K562 (cell line): ENCODE results near the gene SF3B3.

Experiments used
- ZNF592 ChIP-seq: fragments of 450-650 bp; IDR thresholded peaks from 2 replicates; pipeline ENCODE4 v1.6.1; 2017; ENCODE audit warnings: antibody characterized with exemption, mild to moderate bottlenecking
- TF ChIP-seq, protein P1 (sequence below): IDR thresholded peaks from 2 replicates; pipeline ENCODE4 v1.6.1; 2016; ENCODE audit warnings: missing genetic modification characterization, missing compliant biosample characterization

DNA sequence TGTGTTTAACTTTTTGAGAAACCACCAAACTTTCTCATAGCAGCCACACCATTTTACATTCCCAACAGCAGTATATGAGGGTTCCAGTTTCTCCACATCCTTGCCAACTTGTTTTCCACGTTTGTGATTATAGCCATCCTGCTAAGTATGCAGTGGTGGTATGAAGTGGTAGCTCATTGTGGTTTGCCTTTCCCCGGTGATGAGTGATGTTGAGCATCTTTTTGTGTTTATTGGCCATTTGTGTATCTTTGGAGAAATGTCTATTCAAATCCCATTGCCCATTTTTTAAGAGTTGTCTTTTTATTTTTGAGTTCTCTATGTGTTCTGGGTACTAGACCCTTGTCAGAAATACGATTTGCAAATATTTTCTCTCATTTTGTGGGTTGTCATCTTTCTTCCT is 17.4 kb downstream of the SF3B3 start:
- TF ChIP-seq, protein P1, sequence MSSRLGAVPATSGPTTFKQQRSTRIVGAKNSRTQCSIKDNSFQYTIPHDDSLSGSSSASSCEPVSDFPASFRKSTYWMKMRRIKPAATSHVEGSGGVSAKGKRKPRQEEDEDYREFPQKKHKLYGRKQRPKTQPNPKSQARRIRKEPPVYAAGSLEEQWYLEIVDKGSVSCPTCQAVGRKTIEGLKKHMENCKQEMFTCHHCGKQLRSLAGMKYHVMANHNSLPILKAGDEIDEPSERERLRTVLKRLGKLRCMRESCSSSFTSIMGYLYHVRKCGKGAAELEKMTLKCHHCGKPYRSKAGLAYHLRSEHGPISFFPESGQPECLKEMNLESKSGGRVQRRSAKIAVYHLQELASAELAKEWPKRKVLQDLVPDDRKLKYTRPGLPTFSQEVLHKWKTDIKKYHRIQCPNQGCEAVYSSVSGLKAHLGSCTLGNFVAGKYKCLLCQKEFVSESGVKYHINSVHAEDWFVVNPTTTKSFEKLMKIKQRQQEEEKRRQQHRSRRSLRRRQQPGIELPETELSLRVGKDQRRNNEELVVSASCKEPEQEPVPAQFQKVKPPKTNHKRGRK (tag), result no peak
- TF ChIP-seq ZNF592, result no peak
